GM18870 (cell line): Measurements from ENCODE around the gene SNF8.

ENCODE experiments used
- ATAC-seq: cut with Tn5 transposase; IDR thresholded peaks from one replicate; pipeline ENCODE4 v1.9.1; 2021; ENCODE audit warnings: moderate library complexity; ENCODE audit not compliant: unreplicated experiment

SNF8 gene

DNA sequence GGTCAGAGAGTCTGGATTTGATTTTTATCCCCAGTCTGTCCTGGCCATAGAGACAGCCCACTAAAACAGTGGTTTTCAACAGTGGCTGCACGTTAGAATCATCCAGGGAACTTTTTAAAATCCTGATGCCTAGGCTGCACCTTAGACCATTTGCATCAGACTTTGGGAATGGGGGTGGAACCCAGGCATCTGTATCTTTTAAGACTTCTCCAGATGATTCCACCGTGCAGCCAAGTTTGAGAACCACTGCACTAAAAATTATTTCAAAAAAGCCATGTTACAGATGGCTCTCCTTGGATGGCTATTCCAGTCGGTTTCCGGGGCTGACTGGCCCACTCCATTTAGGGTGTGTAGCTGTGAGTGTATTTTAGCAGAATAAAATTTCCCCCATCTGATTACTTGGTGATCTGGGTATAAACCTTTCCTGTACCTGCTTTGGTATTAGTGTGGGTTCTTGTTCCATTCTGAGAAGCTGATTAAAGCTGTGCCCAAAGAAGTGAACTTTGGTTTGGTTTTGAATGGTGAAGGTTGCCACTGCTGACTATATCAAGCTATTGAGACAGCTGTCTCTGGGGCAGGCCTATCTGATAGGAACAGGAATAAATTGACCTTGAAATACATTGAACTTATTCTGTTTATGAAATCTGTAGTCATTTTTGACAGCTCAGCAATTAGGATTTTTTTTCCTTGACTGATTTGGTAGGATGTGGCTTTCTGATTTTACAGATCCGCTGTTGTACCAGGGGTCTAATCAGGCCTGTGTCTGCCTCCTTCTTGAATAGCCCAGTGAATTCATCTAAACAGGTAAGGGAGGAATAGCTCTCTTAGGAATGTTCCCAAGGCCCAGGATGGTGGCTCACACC, 50.8 kb downstream of the SNF8 start:
- ATAC-seq, result no peak

DNA sequence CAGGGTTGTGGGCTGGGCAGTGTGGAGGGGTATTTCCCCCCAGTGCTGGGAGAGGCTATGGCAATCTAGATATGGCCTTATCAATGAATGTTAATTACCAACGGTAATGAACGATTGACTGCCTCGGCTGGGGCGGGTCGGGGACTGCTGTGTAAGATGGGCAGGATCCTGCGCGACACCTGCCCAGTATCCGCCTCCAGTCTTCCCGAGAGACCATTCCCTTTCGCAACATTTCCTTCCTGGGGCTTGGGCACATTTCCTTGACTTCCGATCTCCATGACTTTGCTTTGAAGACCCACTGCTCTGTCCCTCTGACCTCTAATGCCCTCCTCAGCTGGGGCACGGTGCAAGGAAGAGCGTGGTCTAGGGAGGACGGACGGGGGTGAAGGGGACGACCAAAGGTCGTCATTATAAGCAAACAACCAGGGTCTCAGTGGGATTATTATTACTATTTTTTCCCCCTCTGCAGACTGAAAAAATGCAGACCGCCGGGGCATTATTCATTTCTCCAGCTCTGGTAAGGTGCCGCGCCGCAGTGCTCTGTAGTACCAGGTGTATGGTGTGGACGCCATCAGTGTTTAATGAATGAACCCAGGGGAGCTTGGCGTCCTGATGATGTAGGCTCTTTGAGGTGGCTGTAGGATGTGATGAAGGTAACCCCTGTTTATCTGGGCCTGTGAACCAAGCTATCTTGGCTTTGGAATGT, 51.5 kb downstream of the SNF8 start:
- ATAC-seq, result no peak

DNA sequence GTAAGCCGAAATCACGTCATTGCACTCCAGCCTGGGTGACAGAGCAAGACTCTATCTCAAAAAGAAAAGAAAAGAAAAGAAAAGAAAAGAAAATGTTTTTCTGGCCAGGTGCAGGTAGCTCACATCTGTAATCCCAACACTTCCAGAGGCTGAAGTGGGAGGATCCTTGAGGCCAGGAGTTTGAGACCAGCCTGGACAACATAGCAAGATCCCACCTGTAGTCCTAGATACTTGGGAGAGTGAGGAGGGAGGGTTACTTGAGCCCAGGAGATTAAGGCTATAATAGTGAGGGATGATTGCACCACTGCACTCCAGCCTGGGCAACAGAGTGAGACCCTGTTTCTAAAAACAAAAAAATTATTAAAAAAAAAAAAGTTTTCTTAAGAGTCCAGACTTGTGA, 54.6 kb downstream of the SNF8 start:
- ATAC-seq, result no peak

DNA sequence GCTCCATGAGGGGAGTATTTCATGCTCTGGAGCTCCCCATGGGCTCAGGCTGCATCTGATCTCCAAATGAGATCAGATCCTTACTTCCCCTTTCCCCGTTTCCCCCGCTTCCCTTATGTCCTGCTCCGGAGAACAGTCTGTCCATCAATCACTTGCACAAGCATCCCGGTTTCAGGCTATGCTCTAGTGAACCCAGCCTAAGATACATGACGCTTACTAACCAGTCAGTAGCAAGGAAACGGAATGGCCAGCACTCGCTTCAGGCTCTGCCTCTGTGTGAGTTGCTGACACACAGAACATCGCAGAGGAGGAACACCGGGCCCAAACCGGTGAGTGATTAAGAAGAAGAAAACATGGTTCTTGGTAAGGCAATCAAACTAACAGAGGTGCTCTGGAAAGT, 61.5 kb downstream of the SNF8 start:
- no peak for ATAC-seq

DNA sequence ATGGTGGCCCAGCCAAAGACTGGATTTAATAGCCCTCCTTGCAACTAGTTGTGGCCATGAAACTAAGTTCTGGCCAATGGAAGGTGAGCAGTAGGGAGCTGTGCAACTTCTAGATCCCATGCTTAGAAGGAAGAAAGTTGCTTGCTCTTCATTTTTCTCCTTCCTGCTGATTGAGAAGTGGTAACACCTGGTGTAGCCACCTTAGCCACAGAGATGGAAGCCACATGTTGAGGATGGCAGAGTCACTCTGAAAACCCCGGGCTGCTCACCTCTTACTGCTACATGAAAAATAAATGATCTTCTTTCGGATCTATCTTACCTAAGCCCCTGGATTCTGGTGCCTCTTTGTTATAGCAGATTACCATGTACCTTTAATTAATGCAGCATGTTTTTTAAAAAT, 62.4 kb downstream of the SNF8 start:
- ATAC-seq, result no peak
